Ishikawa (cell line): ENCODE measurements around the gene CDK7.

ENCODE experiments used
- CEBPB ChIP-seq: IDR thresholded peaks from 2 replicates; pipeline ENCODE4 v1.6.1; 2012
- CREB1 ChIP-seq: IDR thresholded peaks from 2 replicates; pipeline ENCODE4 v1.6.1; 2012; ENCODE audit warnings: low read depth
- EGR1 ChIP-seq: IDR thresholded peaks from 2 replicates; pipeline ENCODE4 v1.6.1; 2012
- EP300 ChIP-seq: IDR thresholded peaks from 2 replicates; pipeline ENCODE4 v1.6.1; 2012; ENCODE audit warnings: borderline replicate concordance
- FOXM1 ChIP-seq: IDR thresholded peaks from 2 replicates; pipeline ENCODE4 v1.6.1; 2012; ENCODE audit warnings: low read depth, borderline replicate concordance
- RAD21 ChIP-seq: IDR thresholded peaks from 2 replicates; pipeline ENCODE4 v1.6.1; 2012; ENCODE audit warnings: low read depth
- TAF1 ChIP-seq: IDR thresholded peaks from 2 replicates; pipeline ENCODE4 v1.6.1; 2012; ENCODE audit warnings: low read depth, mild to moderate bottlenecking
- TEAD4 ChIP-seq: IDR thresholded peaks from 2 replicates; pipeline ENCODE4 v1.6.1; 2012
- USF1 ChIP-seq: IDR thresholded peaks from 2 replicates; pipeline ENCODE4 v1.6.1; 2012
- YY1 ChIP-seq: IDR thresholded peaks from 2 replicates; pipeline ENCODE4 v1.6.1; 2012; ENCODE audit warnings: low read depth
- TF ChIP-seq, protein P1 (sequence below): IDR thresholded peaks from 2 replicates; pipeline ENCODE4 v1.6.1; 2012
- TF ChIP-seq, protein P2 (sequence below): IDR thresholded peaks from 2 replicates; pipeline ENCODE4 v1.6.1; 2012; ENCODE audit warnings: low read depth, mild to moderate bottlenecking

- no peak for TF ChIP-seq EGR1
- TF ChIP-seq CEBPB, result no peak
- TF ChIP-seq YY1, result no peak
- no peak for TF ChIP-seq USF1
- TF ChIP-seq TAF1, result no peak
- TF ChIP-seq, protein P1, sequence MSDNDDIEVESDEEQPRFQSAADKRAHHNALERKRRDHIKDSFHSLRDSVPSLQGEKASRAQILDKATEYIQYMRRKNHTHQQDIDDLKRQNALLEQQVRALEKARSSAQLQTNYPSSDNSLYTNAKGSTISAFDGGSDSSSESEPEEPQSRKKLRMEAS, result no peak
- no peak for TF ChIP-seq TEAD4
- no peak for TF ChIP-seq RAD21
- TF ChIP-seq CREB1, result no peak
- no peak for TF ChIP-seq FOXM1
- no peak for TF ChIP-seq EP300
- TF ChIP-seq, protein P2, sequence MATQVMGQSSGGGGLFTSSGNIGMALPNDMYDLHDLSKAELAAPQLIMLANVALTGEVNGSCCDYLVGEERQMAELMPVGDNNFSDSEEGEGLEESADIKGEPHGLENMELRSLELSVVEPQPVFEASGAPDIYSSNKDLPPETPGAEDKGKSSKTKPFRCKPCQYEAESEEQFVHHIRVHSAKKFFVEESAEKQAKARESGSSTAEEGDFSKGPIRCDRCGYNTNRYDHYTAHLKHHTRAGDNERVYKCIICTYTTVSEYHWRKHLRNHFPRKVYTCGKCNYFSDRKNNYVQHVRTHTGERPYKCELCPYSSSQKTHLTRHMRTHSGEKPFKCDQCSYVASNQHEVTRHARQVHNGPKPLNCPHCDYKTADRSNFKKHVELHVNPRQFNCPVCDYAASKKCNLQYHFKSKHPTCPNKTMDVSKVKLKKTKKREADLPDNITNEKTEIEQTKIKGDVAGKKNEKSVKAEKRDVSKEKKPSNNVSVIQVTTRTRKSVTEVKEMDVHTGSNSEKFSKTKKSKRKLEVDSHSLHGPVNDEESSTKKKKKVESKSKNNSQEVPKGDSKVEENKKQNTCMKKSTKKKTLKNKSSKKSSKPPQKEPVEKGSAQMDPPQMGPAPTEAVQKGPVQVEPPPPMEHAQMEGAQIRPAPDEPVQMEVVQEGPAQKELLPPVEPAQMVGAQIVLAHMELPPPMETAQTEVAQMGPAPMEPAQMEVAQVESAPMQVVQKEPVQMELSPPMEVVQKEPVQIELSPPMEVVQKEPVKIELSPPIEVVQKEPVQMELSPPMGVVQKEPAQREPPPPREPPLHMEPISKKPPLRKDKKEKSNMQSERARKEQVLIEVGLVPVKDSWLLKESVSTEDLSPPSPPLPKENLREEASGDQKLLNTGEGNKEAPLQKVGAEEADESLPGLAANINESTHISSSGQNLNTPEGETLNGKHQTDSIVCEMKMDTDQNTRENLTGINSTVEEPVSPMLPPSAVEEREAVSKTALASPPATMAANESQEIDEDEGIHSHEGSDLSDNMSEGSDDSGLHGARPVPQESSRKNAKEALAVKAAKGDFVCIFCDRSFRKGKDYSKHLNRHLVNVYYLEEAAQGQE, result no peak
Measured at GRCh38 chr5:69313428-69313827, 78.7 kb downstream of the CDK7 start.
